DMS153 (cell line): ENCODE measurements around the gene EP400.
"Not testable (repeated sequence)": the region's sequence is repeated elsewhere in the genome, so short reads cannot be mapped to it uniquely, and the experiment has no call there.

Experiments used
- DNase-seq: peaks from one replicate; lab custom pipeline; 2025; lab: John Stamatoyannopoulos, UW

EP400 gene

GRCh38 chr12:132085291-132085635 lies 135.5 kb downstream of the EP400 start:
- DNase-seq, result no peak

- no peak for DNase-seq
These were observed 139.7 kb downstream of the EP400 start for GRCh38 chr12:132089407-132089910.

GRCh38 chr12:132094269-132094891 lies 144.6 kb downstream of the EP400 start:
- DNase-seq, result no peak

- no peak for DNase-seq
These were observed 146.0 kb downstream of the EP400 start for GRCh38 chr12:132095520-132096409.

GRCh38 chr12:132099739-132100138 lies 150.0 kb downstream of the EP400 start:
- no peak for DNase-seq

- DNase-seq, result no peak
These were observed 150.7 kb downstream of the EP400 start for GRCh38 chr12:132100306-132101065.

GRCh38 chr12:132102297-132102696 lies 152.6 kb downstream of the EP400 start:
- no peak for DNase-seq

GRCh38 chr12:132103072-132103471 lies 153.3 kb downstream of the EP400 start:
- not testable (repeated sequence) for DNase-seq

- DNase-seq, result no peak
These were observed 154.0 kb downstream of the EP400 start for GRCh38 chr12:132103542-132104308.

- DNase-seq, result no peak
These were observed 155.7 kb downstream of the EP400 start for GRCh38 chr12:132105467-132105866.

- no peak for DNase-seq
These were observed 157.2 kb downstream of the EP400 start for GRCh38 chr12:132106921-132107320.

GRCh38 chr12:132108211-132108832 lies 158.6 kb downstream of the EP400 start:
- DNase-seq, result no peak

- DNase-seq, result no peak
These were observed 160.0 kb downstream of the EP400 start for GRCh38 chr12:132109741-132110140.

- DNase-seq, result no peak
These were observed 160.9 kb downstream of the EP400 start for GRCh38 chr12:132110677-132111076.

- DNase-seq, result no peak
These were observed 162.0 kb downstream of the EP400 start for GRCh38 chr12:132111654-132112304.

GRCh38 chr12:132114667-132115066 lies 164.9 kb downstream of the EP400 start:
- no peak for DNase-seq

GRCh38 chr12:132115500-132115899 lies 165.8 kb downstream of the EP400 start:
- DNase-seq, result no peak

GRCh38 chr12:132116709-132117557 lies 167.2 kb downstream of the EP400 start:
- no peak for DNase-seq

- no peak for DNase-seq
These were observed 167.8 kb downstream of the EP400 start for GRCh38 chr12:132117558-132117875.

- no peak for DNase-seq
These were observed 169.1 kb downstream of the EP400 start for GRCh38 chr12:132118876-132119275.
